H1 (cell line): Measurements from ENCODE around the gene EPB41L4A. TPM values are rescaled to one million over a fixed set of nuclear protein-coding genes. Genes with fewer than 3 reads are reported as not detected.

ENCODE experiments used
- CTCF ChIA-PET: fragments of 300-600 bp; sonication (Branson Sonifier 250); formaldehyde crosslinking; loops from one replicate; lab custom pipeline; 2021; ENCODE audit not compliant: partially characterized antibody; lab: Charles Lee
- POLR2A ChIA-PET: fragments of 300-600 bp; sonication (Branson Sonifier 250); formaldehyde crosslinking; loops from one replicate; lab custom pipeline; 2021; ENCODE audit warnings: inconsistent platforms; ENCODE audit not compliant: partially characterized antibody; lab: Charles Lee
- DNase-seq, 2 experiments: peaks; one replicate each; pipeline versions ENCODE4 v3.0.0 to v3.0.0-alpha.2; 2010 to 2022; ENCODE audit warnings: low spot score in 2 of 2, low read depth in 1 of 2, mixed read lengths in 1 of 2
- FAIRE-seq: peaks from 2 replicates; lab custom pipeline; 2011; peaks lifted over from hg19 to GRCh38; lab: Jason Lieb, UNC
- H2AFZ ChIP-seq: 2 replicates; pipeline ENCODE4 v1.8.1; 2012; ENCODE audit warnings: low read length, inconsistent platforms
- H2AK5ac ChIP-seq: 2 replicates; pipeline ENCODE4 v1.6.1; 2013; ENCODE audit warnings: low read depth, low read length
- H2BK120ac ChIP-seq: replicated peaks from 2 replicates; pipeline ENCODE3; 2013; ENCODE audit warnings: low read depth, low read length, inconsistent platforms
- H2BK12ac ChIP-seq: 2 replicates; pipeline ENCODE4 v1.6.1; 2013; ENCODE audit warnings: low read depth, low read length
- H2BK15ac ChIP-seq: 2 replicates; pipeline ENCODE4 v1.6.1; 2013; ENCODE audit warnings: low read length
- H2BK20ac ChIP-seq: 2 replicates; pipeline ENCODE4 v1.6.1; 2013; ENCODE audit warnings: low read length
- H2BK5ac ChIP-seq: 2 replicates; pipeline ENCODE4 v1.6.1; 2013; ENCODE audit warnings: low read depth, low read length
- H3K14ac ChIP-seq: 2 replicates; pipeline ENCODE4 v1.6.1; 2013; ENCODE audit warnings: inconsistent platforms; ENCODE audit not compliant: insufficient read length
- H3K18ac ChIP-seq: 2 replicates; pipeline ENCODE4 v1.6.1; 2013; ENCODE audit warnings: low read length; ENCODE audit errors: extremely low read depth
- H3K23ac ChIP-seq: 2 replicates; pipeline ENCODE4 v1.6.1; 2013; ENCODE audit warnings: inconsistent platforms; ENCODE audit not compliant: insufficient read length
- H3K23me2 ChIP-seq: 2 replicates; pipeline ENCODE4 v1.6.1; 2013; ENCODE audit warnings: low read depth, low read length
- H3K27ac ChIP-seq: 2 replicates; pipeline ENCODE4 v1.6.1; 2011; ENCODE audit warnings: low read depth, low read length, inconsistent platforms
- H3K27me3 ChIP-seq, 4 experiments: replicated peaks in 1 of 4; 1 replicate in 1 of 4; 2 replicates in 3 of 4; pipeline versions ENCODE4 v1.6.1 to v1.8.1; 2011 to 2013; ENCODE audit warnings: low read length in 3 of 4, mild to moderate bottlenecking in 3 of 4, inconsistent platforms in 2 of 4, mixed read lengths in 2 of 4, moderate library complexity in 1 of 4; ENCODE audit not compliant: control insufficient read depth in 3 of 4, insufficient read depth in 3 of 4; ENCODE audit errors: extremely low read depth in 1 of 4
- H3K36me3 ChIP-seq, 4 experiments: 2 replicates each; pipeline versions ENCODE4 v1.6.1 to v1.8.1; 2011 to 2013; ENCODE audit warnings: mild to moderate bottlenecking in 4 of 4, low read length in 3 of 4, moderate library complexity in 2 of 4, control low read depth in 1 of 4, inconsistent platforms in 1 of 4; ENCODE audit not compliant: insufficient read depth in 4 of 4, control insufficient read depth in 2 of 4
- H3K4ac ChIP-seq: replicated peaks from 2 replicates; pipeline ENCODE3; 2013; ENCODE audit warnings: low read length, low read depth, mixed read lengths, inconsistent platforms; ENCODE audit not compliant: insufficient read length
- H3K4me1 ChIP-seq, 4 experiments: replicated peaks in 1 of 4; 1 replicate in 1 of 4; 2 replicates in 3 of 4; pipeline versions ENCODE4 v1.6.1 to v1.8.1; 2011 to 2013; ENCODE audit warnings: low read length in 3 of 4, inconsistent platforms in 2 of 4, mixed read lengths in 1 of 4; ENCODE audit not compliant: insufficient read depth in 4 of 4, control insufficient read depth in 3 of 4
- H3K4me2 ChIP-seq, 2 experiments: 2 replicates each; pipeline versions ENCODE4 v1.6.1 to v1.8.1; 2011 to 2013; ENCODE audit warnings: low read depth in 2 of 2, low read length in 2 of 2, control low read depth in 1 of 2, inconsistent platforms in 1 of 2, mild to moderate bottlenecking in 1 of 2; ENCODE audit not compliant: insufficient read depth in 1 of 2
- H3K4me3 ChIP-seq, 4 experiments: fragments of 200-600, 300-600 bp in 1 of 4; sonication (generic), shearing (Covaris generic), sonication (Bioruptor Twin) in 1 of 4; 2 replicates each; pipeline versions ENCODE4 v1.5.1 to v1.8.1; 2011 to 2016; ENCODE audit warnings: low read length in 4 of 4, low read depth in 3 of 4, control low read depth in 2 of 4, inconsistent platforms in 2 of 4, mild to moderate bottlenecking in 2 of 4, mixed read lengths in 1 of 4, moderate library complexity in 1 of 4; ENCODE audit not compliant: insufficient read depth in 2 of 4; ENCODE audit errors: extremely low read depth in 1 of 4
- H3K56ac ChIP-seq: replicated peaks from 2 replicates; pipeline ENCODE3; 2013; ENCODE audit warnings: low read depth, mild to moderate bottlenecking, mixed read lengths, low read length, inconsistent platforms; ENCODE audit not compliant: insufficient read length
- H3K79me1 ChIP-seq: 2 replicates; pipeline ENCODE4 v1.6.1; 2013; ENCODE audit warnings: low read depth, low read length, control low read depth
- H3K79me2 ChIP-seq, 2 experiments: 2 replicates each; pipeline versions ENCODE4 v1.6.1 to v1.8.1; 2012 to 2013; ENCODE audit warnings: low read length in 2 of 2, mild to moderate bottlenecking in 2 of 2, inconsistent platforms in 1 of 2; ENCODE audit not compliant: insufficient read depth in 2 of 2, control insufficient read depth in 1 of 2
- H3K9ac ChIP-seq, 4 experiments: replicated peaks in 1 of 4; 1 replicate in 1 of 4; 2 replicates in 3 of 4; pipeline versions ENCODE4 v1.6.1 to v1.8.1; 2011 to 2013; ENCODE audit warnings: low read depth in 3 of 4, low read length in 3 of 4, control low read depth in 2 of 4, mild to moderate bottlenecking in 2 of 4, moderate library complexity in 2 of 4, inconsistent platforms in 1 of 4; ENCODE audit errors: extremely low read depth in 1 of 4
- H3K9me3 ChIP-seq, 2 experiments: 2 replicates each; pipeline versions ENCODE4 v1.6.1 to v1.8.1; 2012 to 2013; ENCODE audit warnings: mild to moderate bottlenecking in 2 of 2, moderate library complexity in 2 of 2, control low read depth in 1 of 2, inconsistent platforms in 1 of 2, low read depth in 1 of 2, low read length in 1 of 2, mixed read lengths in 1 of 2; ENCODE audit not compliant: insufficient read depth in 2 of 2
- H4K20me1 ChIP-seq, 2 experiments: replicated peaks in 1 of 2; 2 replicates each; pipeline versions ENCODE3 to v1.8.1; 2011 to 2013; ENCODE audit warnings: inconsistent platforms in 2 of 2, low read length in 2 of 2, mild to moderate bottlenecking in 1 of 2; ENCODE audit not compliant: insufficient read depth in 2 of 2, control insufficient read depth in 1 of 2
- H4K5ac ChIP-seq: 2 replicates; pipeline ENCODE4 v1.6.1; 2013; ENCODE audit warnings: low read length, low read depth, mixed read lengths, inconsistent platforms; ENCODE audit not compliant: insufficient read length
- H4K8ac ChIP-seq: 2 replicates; pipeline ENCODE4 v1.8.0; 2013; ENCODE audit warnings: mild to moderate bottlenecking, moderate library complexity, low read length, inconsistent platforms; ENCODE audit not compliant: insufficient read depth; ENCODE audit errors: extremely low read depth
- H4K91ac ChIP-seq: replicated peaks from 2 replicates; pipeline ENCODE3; 2013; ENCODE audit warnings: low read length, mixed read lengths, inconsistent platforms; ENCODE audit not compliant: insufficient read length
- CBX8 ChIP-seq: fragments of 300-800, 300-1000 bp; sonication (generic); IDR thresholded peaks from 2 replicates; pipeline ENCODE4 v1.7.1; 2016; ENCODE audit warnings: low read depth, low read length, borderline replicate concordance
- CEBPB ChIP-seq: IDR thresholded peaks from 2 replicates; pipeline ENCODE4 v1.6.1; 2012; ENCODE audit warnings: low read depth, low read length
- JUN ChIP-seq: IDR thresholded peaks from 2 replicates; pipeline ENCODE4 v1.6.1; 2011; ENCODE audit warnings: low read depth, mild to moderate bottlenecking, improper control_type of control experiment, low read length
- KDM4A ChIP-seq: IDR thresholded peaks from one replicate; pipeline ENCODE4 v1.7.1; 2012; ENCODE audit warnings: low read depth, mild to moderate bottlenecking, moderate library complexity, low read length, inconsistent platforms; ENCODE audit not compliant: severe bottlenecking
- MAFK ChIP-seq: IDR thresholded peaks from 2 replicates; pipeline ENCODE4 v1.6.1; 2012; ENCODE audit warnings: low read depth, mild to moderate bottlenecking, improper control_type of control experiment, low read length
- POU5F1 ChIP-seq: IDR thresholded peaks from 2 replicates; pipeline ENCODE4 v1.6.1; 2011; ENCODE audit warnings: low read depth, mild to moderate bottlenecking, low read length, moderate library complexity
- RBBP5 ChIP-seq: IDR thresholded peaks from 2 replicates; pipeline ENCODE4 v1.7.1; 2012; ENCODE audit warnings: low read depth, mild to moderate bottlenecking, inconsistent platforms, low read length, moderate library complexity, borderline replicate concordance
- RFX5 ChIP-seq: IDR thresholded peaks from 2 replicates; pipeline ENCODE4 v1.6.1; 2011; ENCODE audit warnings: low read depth, low read length, improper control_type of control experiment, borderline replicate concordance
- SAP30 ChIP-seq: fragments of 300-600 bp; sonication (generic); IDR thresholded peaks from 2 replicates; pipeline ENCODE4 v1.7.1; 2012; ENCODE audit warnings: low read length, moderate library complexity, mild to moderate bottlenecking, inconsistent platforms; ENCODE audit not compliant: insufficient read depth, insufficient replicate concordance
- SIN3A ChIP-seq, 2 experiments: IDR thresholded peaks in 1 of 2; conservative IDR thresholded peaks in 1 of 2; 2 replicates each; pipeline ENCODE4 v1.6.1; 2011 to 2012; ENCODE audit warnings: low read length in 2 of 2, improper control_type of control experiment in 1 of 2, low read depth in 1 of 2, mild to moderate bottlenecking in 1 of 2
- SIRT6 ChIP-seq: IDR thresholded peaks from one replicate; pipeline ENCODE4 v1.7.1; 2012; ENCODE audit warnings: low read length, inconsistent platforms
- SP4 ChIP-seq: IDR thresholded peaks from 2 replicates; pipeline ENCODE4 v1.6.1; 2012; ENCODE audit warnings: low read length, inconsistent platforms
- TBP ChIP-seq: IDR thresholded peaks from 2 replicates; pipeline ENCODE4 v1.6.1; 2011; ENCODE audit warnings: low read depth, low read length, improper control_type of control experiment
- WGBS, 2 experiments: shearing (Covaris generic) in 1 of 2; methylation state at CpG; one replicate each; pipeline versions ENCODE4 v1.1.6 to v1.1.7; 2013 to 2015; ENCODE audit warnings: low lambda C conversion rate in 2 of 2, mixed read lengths in 2 of 2, inconsistent platforms in 1 of 2, low coverage in 1 of 2, missing lambda C conversion rate in 1 of 2; ENCODE audit not compliant: insufficient replicate concordance in 2 of 2, insufficient coverage in 1 of 2, insufficient read length in 1 of 2; ENCODE audit errors: extremely low coverage in 1 of 2, missing lambda C conversion rate in 1 of 2; 5-methylcytosine and 5-hydroxymethylcytosine counted together
- polyA plus RNA-seq, 7 experiments: library from polyadenylated mRNA; depleted of rRNA in 3 of 7; stranded (reverse) in 5 of 7; unstranded in 2 of 7; fragments of >200 nt in 5 of 7; fragments of 200-250 nt in 2 of 7; gene quantifications; 1 replicate in 5 of 7; 2 replicates in 1 of 7; 4 replicates in 1 of 7; pipeline versions ENCODE4 v1.2.1 to v1.2.3, GENCODE V29; 2011 to 2013; ENCODE audit warnings: missing spikeins in 2 of 7, mixed read lengths in 2 of 7
- total RNA-seq: library from RNA; stranded (reverse); fragmentation: NEBNext Ultra II Directional; extraction: Animal tissue kit (Norgen Biotek cat#: 25700); gene quantifications from 2 replicates; pipeline ENCODE4 v1.2.1, GENCODE V29; 2021

The EPB41L4A gene
- total and polyA plus RNA-seq, 2 of the 8 experiments (the other 6 are each of a cell fraction or from before 2014, with no cell fraction given): 1.6 to 4.6 TPM

DNA sequence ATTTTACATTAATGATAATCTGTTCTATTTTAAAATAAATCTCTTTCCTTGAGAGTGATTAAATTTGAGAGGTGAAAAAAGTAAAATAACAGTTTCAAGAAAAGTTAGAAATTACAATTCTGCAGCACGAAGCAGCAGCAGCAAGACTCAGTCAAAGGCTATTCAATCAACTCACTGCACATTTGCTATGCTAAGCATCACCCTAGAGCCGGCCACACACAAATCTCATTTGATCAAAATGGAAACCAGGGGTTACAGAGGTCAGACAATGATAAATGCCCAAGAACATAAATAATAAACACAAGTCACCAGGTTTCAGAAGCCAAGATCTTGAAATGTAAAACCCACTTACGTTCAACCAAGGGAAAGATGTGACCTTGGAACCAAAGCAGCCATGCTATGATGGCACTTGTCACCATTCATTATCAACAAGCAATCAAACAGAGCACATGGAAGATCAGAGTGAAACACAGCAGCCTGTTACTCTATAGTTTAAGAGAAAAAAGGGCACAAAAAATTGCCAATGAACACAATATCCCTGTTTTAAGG lies 136.0 kb downstream of the EPB41L4A start:
- Histone ChIP-seq H3K27ac (no peak overlapping the region), H4K8ac (no peak overlapping the region), H4K5ac (no peak overlapping the region), H2BK15ac (no peak overlapping the region), H3K36me3 (no peaks in the 10 kb centered on the region), H3K23ac (no peak overlapping the region), H2BK5ac (no peak overlapping the region), H2AK5ac (no peak overlapping the region), H3K4me1 (no peaks in the 10 kb centered on the region), H3K4me3 (no peak overlapping the region), H3K18ac (no peak overlapping the region), H4K91ac (no peak overlapping the region), H3K56ac (no peak overlapping the region), H3K4me2 (no peak overlapping the region), H3K4ac (no peak overlapping the region), H3K9ac (no peak overlapping the region), H2BK12ac (no peak overlapping the region), H3K9me3 (no peaks in the 10 kb centered on the region), H4K20me1 (no peaks in the 10 kb centered on the region), H3K14ac (no peak overlapping the region), H3K79me2 (no peaks in the 10 kb centered on the region), H3K23me2 (no peaks in the 10 kb centered on the region), H2AFZ (no peak overlapping the region), H2BK20ac (no peak overlapping the region), H3K27me3 (no peaks in the 10 kb centered on the region), H3K79me1 (no peaks in the 10 kb centered on the region), H2BK120ac (no peak overlapping the region)
- POLR2A ChIA-PET: no interaction called here
- CTCF ChIA-PET: interaction anchor here (1.3 to 1.5 kb wide), 2 partner anchors 31 to 84 kb away, joined by 3 to 5 read pairs; no protein-coding TSS in a partner anchor
- TF ChIP-seq SIN3A (conservative IDR thresholded peaks at IDR 0.05 in 1 of 2, IDR thresholded peaks at IDR 0.05 in 1 of 2; ENCODE audit: low read depth in 1 of 2, low read length in 2 of 2) (no peak), SAP30 (no peak), SIRT6 (no peak), JUN (no peak), SP4 (no peak), POU5F1 (no peak), MAFK (no peak), KDM4A (no peak), RFX5 (no peak), RBBP5 (no peak), TBP (no peak), CBX8 (no peak), CEBPB (no peak)
- 93% methylated on average over 3 of the region's 3 CpGs; no CpG with 5 or more reads in 1 of the 2 experiments for WGBS, 2 experiments
- DNase-seq: no peak
- no peak for FAIRE-seq
